Hepatocyte (in vitro differentiated cells): ENCODE results near the gene LMO2. TPM values are rescaled to one million over a fixed set of nuclear protein-coding genes. Genes with fewer than 3 reads are reported as not detected.

Source experiments
- DNase-seq: peaks from one replicate; pipeline ENCODE4 v3.0.0-alpha.2; 2016; ENCODE audit warnings: low spot score
- H2AFZ ChIP-seq: fragments of 200-600 bp; sonication (generic); 2 replicates; pipeline ENCODE4 v1.6.0; 2016; ENCODE audit warnings: antibody characterized with exemption, mild to moderate bottlenecking
- H3K27ac ChIP-seq: fragments of 200-600 bp; sonication (generic); 2 replicates; pipeline ENCODE4 v1.5.1; 2016; ENCODE audit warnings: mild to moderate bottlenecking
- H3K27me3 ChIP-seq: fragments of 200-600 bp; sonication (generic); 2 replicates; pipeline ENCODE4 v1.6.1; 2016
- H3K36me3 ChIP-seq: fragments of 200-600 bp; sonication (generic); replicated peaks from 2 replicates; pipeline ENCODE4 v1.5.1; 2016; ENCODE audit warnings: low read depth; ENCODE audit not compliant: insufficient read depth
- H3K4me1 ChIP-seq: fragments of 200-600 bp; sonication (generic); 2 replicates; pipeline ENCODE4 v1.5.1; 2016; ENCODE audit warnings: mild to moderate bottlenecking, moderate library complexity; ENCODE audit not compliant: insufficient read depth
- H3K4me2 ChIP-seq: fragments of 200-600 bp; sonication (generic); 2 replicates; pipeline ENCODE4 v1.6.0; 2016
- H3K4me3 ChIP-seq: fragments of 200-600 bp; sonication (generic); 2 replicates; pipeline ENCODE4 v1.5.1; 2016; ENCODE audit warnings: mild to moderate bottlenecking
- H3K79me2 ChIP-seq: fragments of 200-600 bp; sonication (generic); 2 replicates; pipeline ENCODE4 v1.6.0; 2017; ENCODE audit warnings: mild to moderate bottlenecking
- H3K9me2 ChIP-seq: fragments of 200-600 bp; sonication (generic); replicated peaks from 2 replicates; pipeline ENCODE4 v1.6.0; 2017; ENCODE audit warnings: mild to moderate bottlenecking; ENCODE audit not compliant: insufficient read depth
- H3K9me3 ChIP-seq: fragments of 200-600 bp; sonication (generic); 2 replicates; pipeline ENCODE4 v1.5.1; 2016; ENCODE audit warnings: low read depth, mild to moderate bottlenecking
- H4K20me1 ChIP-seq: fragments of 200-600 bp; sonication (generic); 2 replicates; pipeline ENCODE4 v1.6.0; 2016; ENCODE audit warnings: mild to moderate bottlenecking; ENCODE audit not compliant: insufficient read depth, poor library complexity, severe bottlenecking
- CTCF ChIP-seq: fragments of 200-600 bp; sonication (generic); IDR thresholded peaks from 2 replicates; pipeline ENCODE4 v1.5.1; 2016; ENCODE audit warnings: antibody characterized with exemption, mild to moderate bottlenecking; ENCODE audit not compliant: poor library complexity
- EZH2 ChIP-seq: fragments of 200-600 bp; sonication (generic); IDR thresholded peaks from 2 replicates; pipeline ENCODE4 v1.6.1; 2016; ENCODE audit warnings: antibody characterized with exemption, mild to moderate bottlenecking, borderline replicate concordance
- EZH2phosphoT487 ChIP-seq: fragments of 200-600 bp; sonication (generic); IDR thresholded peaks from one replicate; pipeline ENCODE4 v1.6.1; 2018; ENCODE audit warnings: antibody characterized with exemption, mild to moderate bottlenecking, low read depth, moderate library complexity; ENCODE audit not compliant: unreplicated experiment, severe bottlenecking
- WGBS: methylation state at CpG from one replicate; pipeline ENCODE4 v1.1.6; 2016; ENCODE audit warnings: low lambda C conversion rate; ENCODE audit errors: missing lambda C conversion rate; 5-methylcytosine and 5-hydroxymethylcytosine counted together
- polyA plus RNA-seq: library from polyadenylated mRNA; unstranded; fragments of >200 nt; fragmentation: Nextera tagmentation; extraction: Ambion mirVana; gene quantifications from 2 replicates; pipeline ENCODE4 v1.2.1, GENCODE V29; 2016
- total RNA-seq: library from RNA; depleted of rRNA; stranded (reverse); fragments of >200 nt; gene quantifications from 2 replicates; pipeline ENCODE4 v1.2.3, GENCODE V29; 2014

The LMO2 gene
- total and polyA plus RNA-seq, 2 experiments from 2014 or later = 2.5 to 5.5 TPM

- no peak for DNase-seq
- Histone ChIP-seq H3K4me1 (peaks cover 9% of the 10 kb centered on the region), H3K9me3 (no peaks in the 10 kb centered on the region), H3K9me2 (no peaks in the 10 kb centered on the region), H3K79me2 (no peaks in the 10 kb centered on the region), H3K27ac (no peak overlapping the region), H4K20me1 (no peaks in the 10 kb centered on the region), H3K4me3 (no peak overlapping the region), H3K36me3 (no peaks in the 10 kb centered on the region), H3K27me3 (peaks cover 68% of the 10 kb centered on the region), H2AFZ (no peak overlapping the region), H3K4me2 (no peak overlapping the region)
- TF ChIP-seq EZH2phosphoT487 (no peak), EZH2 (no peak), CTCF (no peak)
- 77% methylated on average over 3 of the region's 3 CpGs for WGBS
Observed at GRCh38 chr11:33874433-33874832, 17.4 kb downstream of the LMO2 start.

- 2% methylated on average over 66 of the region's 91 CpGs for WGBS
- DNase-seq = peak; percentile 52
- no peak overlapping the region for H3K27ac ChIP-seq
Observed at GRCh38 chr11:33869481-33870422, 22.1 kb downstream of the LMO2 start.

GRCh38 chr11:33868647-33869461, 23.0 kb downstream of the LMO2 start:
- Histone ChIP-seq H3K27ac (peak overlapping the region; percentile 59), H3K4me2 (peak overlapping the region; percentile 94)

More at GRCh38 chr11:33869481-33870422, 22.1 kb downstream of the LMO2 start:
- Histone ChIP-seq H3K27me3 (peaks cover 88% of the 10 kb centered on the region), H3K9me3 (no peaks in the 10 kb centered on the region), H4K20me1 (no peaks in the 10 kb centered on the region), H3K4me1 (peaks cover 19% of the 10 kb centered on the region), H3K79me2 (no peaks in the 10 kb centered on the region), H3K4me2 (peak overlapping the region; percentile 94), H3K4me3 (peak overlapping the region; percentile 64), H2AFZ (peak overlapping the region; percentile 82), H3K36me3 (no peaks in the 10 kb centered on the region), H3K9me2 (no peaks in the 10 kb centered on the region)
- TF ChIP-seq EZH2 = peak; percentile 53
- no peak for TF ChIP-seq EZH2phosphoT487

GRCh38 chr11:33867996-33868646, 23.8 kb downstream of the LMO2 start:
- no peaks in the 10 kb centered on the region for H3K36me3 ChIP-seq
- H4K20me1 ChIP-seq = no peaks in the 10 kb centered on the region
- H3K4me2 ChIP-seq = peak overlapping the region; percentile 94
- DNase-seq = no peak
- 10% methylated on average over 7 of the region's 7 CpGs for WGBS
- peaks cover 19% of the 10 kb centered on the region for H3K4me1 ChIP-seq
- H3K27me3 ChIP-seq = peaks cover 88% of the 10 kb centered on the region
- peak overlapping the region; percentile 59 for H3K27ac ChIP-seq
- H3K4me3 ChIP-seq = peak overlapping the region; percentile 64
- no peaks in the 10 kb centered on the region for H3K79me2 ChIP-seq
- peak overlapping the region; percentile 22 for H2AFZ ChIP-seq
- no peaks in the 10 kb centered on the region for H3K9me3 ChIP-seq
- no peak for TF ChIP-seq CTCF
- TF ChIP-seq EZH2 = peak; percentile 12
- TF ChIP-seq EZH2phosphoT487 = peak; percentile 25
- H3K9me2 ChIP-seq = no peaks in the 10 kb centered on the region

More at GRCh38 chr11:33868647-33869461, 23.0 kb downstream of the LMO2 start:
- TF ChIP-seq EZH2 = peak; percentile 69
- TF ChIP-seq EZH2phosphoT487 = no peak
- Histone ChIP-seq H3K36me3 (no peaks in the 10 kb centered on the region), H3K9me2 (no peaks in the 10 kb centered on the region), H3K9me3 (no peaks in the 10 kb centered on the region), H4K20me1 (no peaks in the 10 kb centered on the region), H3K4me1 (peaks cover 19% of the 10 kb centered on the region), H2AFZ (peak overlapping the region; percentile 22), H3K4me3 (peak overlapping the region; percentile 64), H3K79me2 (no peaks in the 10 kb centered on the region), H3K27me3 (peaks cover 86% of the 10 kb centered on the region)
- peak; percentile 28 for DNase-seq
- WGBS = 2% methylated on average over 31 of the region's 68 CpGs
